SU-DHL-6 (cell line): Measurements from ENCODE around the gene CACNA1G.

ENCODE experiments used
- EZH2phosphoT487 ChIP-seq: fragments of 200-600 bp; sonication (generic), shearing (Covaris generic); conservative IDR thresholded peaks from 2 replicates; pipeline ENCODE4 v1.6.1; 2018; ENCODE audit warnings: mild to moderate bottlenecking, antibody characterized with exemption, low read length, moderate library complexity, mixed read lengths
- TF ChIP-seq, protein P1 (sequence below): fragments of 200-600 bp; sonication (generic); IDR thresholded peaks from one replicate; pipeline ENCODE4 v1.5.1; 2017; ENCODE audit warnings: antibody characterized with exemption, mild to moderate bottlenecking, low read length, moderate library complexity; ENCODE audit not compliant: insufficient read depth, poor library complexity, severe bottlenecking

DNA sequence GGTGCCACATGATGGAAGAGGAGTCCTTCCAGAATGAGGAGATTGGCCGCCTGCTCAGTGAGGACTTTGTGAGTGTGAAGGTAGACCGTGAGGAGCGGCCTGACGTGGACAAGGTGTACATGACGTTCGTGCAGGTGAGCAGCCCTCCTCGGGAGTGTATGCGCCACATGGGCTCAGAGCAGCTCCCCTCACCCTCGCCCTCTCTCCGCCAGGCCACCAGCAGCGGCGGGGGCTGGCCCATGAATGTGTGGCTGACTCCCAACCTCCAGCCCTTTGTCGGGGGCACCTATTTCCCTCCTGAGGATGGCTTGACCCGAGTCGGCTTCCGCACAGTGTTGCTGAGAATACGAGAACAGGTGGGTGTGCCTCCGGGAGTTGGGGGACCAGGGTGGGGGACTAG is 11.7 kb upstream of the CACNA1G start:
- TF ChIP-seq, protein P1, sequence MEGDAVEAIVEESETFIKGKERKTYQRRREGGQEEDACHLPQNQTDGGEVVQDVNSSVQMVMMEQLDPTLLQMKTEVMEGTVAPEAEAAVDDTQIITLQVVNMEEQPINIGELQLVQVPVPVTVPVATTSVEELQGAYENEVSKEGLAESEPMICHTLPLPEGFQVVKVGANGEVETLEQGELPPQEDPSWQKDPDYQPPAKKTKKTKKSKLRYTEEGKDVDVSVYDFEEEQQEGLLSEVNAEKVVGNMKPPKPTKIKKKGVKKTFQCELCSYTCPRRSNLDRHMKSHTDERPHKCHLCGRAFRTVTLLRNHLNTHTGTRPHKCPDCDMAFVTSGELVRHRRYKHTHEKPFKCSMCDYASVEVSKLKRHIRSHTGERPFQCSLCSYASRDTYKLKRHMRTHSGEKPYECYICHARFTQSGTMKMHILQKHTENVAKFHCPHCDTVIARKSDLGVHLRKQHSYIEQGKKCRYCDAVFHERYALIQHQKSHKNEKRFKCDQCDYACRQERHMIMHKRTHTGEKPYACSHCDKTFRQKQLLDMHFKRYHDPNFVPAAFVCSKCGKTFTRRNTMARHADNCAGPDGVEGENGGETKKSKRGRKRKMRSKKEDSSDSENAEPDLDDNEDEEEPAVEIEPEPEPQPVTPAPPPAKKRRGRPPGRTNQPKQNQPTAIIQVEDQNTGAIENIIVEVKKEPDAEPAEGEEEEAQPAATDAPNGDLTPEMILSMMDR: no peak
- no peak for TF ChIP-seq EZH2phosphoT487
